ENCODE results near the gene CT83. TPM values are rescaled to one million over a fixed set of nuclear protein-coding genes. Genes with fewer than 3 reads are reported as not detected.

The CT83 gene
- total RNA-seq, 6 experiments from 2014 or later: not detected

GRCh38 chrX:116436358-116436816 lies 26.4 kb downstream of the CT83 start, which contains the start of gene SLC6A14:
Gene SLC6A14, plus strand, starts transcription at chrX:116436606. Its CDS starts 104 bp downstream, at chrX:116436710.
- Mint-ChIP-seq H3K27ac (no peak within 1 kb of the TSS), H3K36me3 (ENCODE audit: low read depth) (no peaks in the 10 kb centered on the region), H3K4me1 (ENCODE audit: low read depth) (no peaks in the 10 kb centered on the region), H3K4me3 (no peak within 1 kb of the TSS), H3K9me3 (peaks cover 17% of the 10 kb centered on the region; the same call in 1 of the 2 replicates), H3K27me3 (ENCODE audit: insufficient read depth) (no peaks in the 10 kb centered on the region)
- TF ChIP-seq CTCF (IDR thresholded peaks at IDR 0.05): no peak
- DNase-seq: no peak

- no peak for TF ChIP-seq CTCF (IDR thresholded peaks at IDR 0.05)
- H3K36me3 Mint-ChIP-seq (ENCODE audit: low read depth): no peaks in the 10 kb centered on the region
- no peak overlapping the region for H3K4me3 Mint-ChIP-seq
- H3K27me3 Mint-ChIP-seq (ENCODE audit: insufficient read depth): no peaks in the 10 kb centered on the region
- H3K27ac Mint-ChIP-seq: no peak overlapping the region
- no peaks in the 10 kb centered on the region for H3K4me1 Mint-ChIP-seq (ENCODE audit: low read depth)
- peaks cover 17% of the 10 kb centered on the region; the same call in 1 of the 2 replicates for H3K9me3 Mint-ChIP-seq
- DNase-seq: no peak
Measured at GRCh38 chrX:116435597-116435996, 27.2 kb downstream of the CT83 start.

- no peak for TF ChIP-seq CTCF (IDR thresholded peaks at IDR 0.05)
- no peaks in the 10 kb centered on the region for H3K4me1 Mint-ChIP-seq (ENCODE audit: low read depth)
Measured at GRCh38 chrX:116427978-116428377, 34.8 kb downstream of the CT83 start.

GRCh38 chrX:116417968-116418367 lies 44.8 kb downstream of the CT83 start:
- Mint-ChIP-seq H3K36me3 (ENCODE audit: low read depth) (no peaks in the 10 kb centered on the region), H3K27ac (no peak overlapping the region), H3K9me3 (no peaks in the 10 kb centered on the region), H3K27me3 (ENCODE audit: insufficient read depth) (no peaks in the 10 kb centered on the region), H3K4me1 (ENCODE audit: low read depth) (no peaks in the 10 kb centered on the region), H3K4me3 (no peak overlapping the region)
- DNase-seq: no peak
- TF ChIP-seq CTCF (IDR thresholded peaks at IDR 0.05): no peak

More at GRCh38 chrX:116427978-116428377, 34.8 kb downstream of the CT83 start:
- H3K36me3 Mint-ChIP-seq (ENCODE audit: low read depth): no peaks in the 10 kb centered on the region
- H3K27ac Mint-ChIP-seq: no peak overlapping the region
- no peak overlapping the region for H3K4me3 Mint-ChIP-seq
- DNase-seq: no peak
- no peaks in the 10 kb centered on the region; the same call in 1 of the 2 replicates for H3K9me3 Mint-ChIP-seq
- no peaks in the 10 kb centered on the region; the same call in 1 of the 2 replicates for H3K27me3 Mint-ChIP-seq (ENCODE audit: insufficient read depth)

GRCh38 chrX:116417214-116417613 lies 45.6 kb downstream of the CT83 start:
- Mint-ChIP-seq H3K4me1 (ENCODE audit: low read depth) (no peaks in the 10 kb centered on the region), H3K27ac (no peak overlapping the region), H3K4me3 (no peak overlapping the region), H3K9me3 (no peaks in the 10 kb centered on the region), H3K27me3 (ENCODE audit: insufficient read depth) (no peaks in the 10 kb centered on the region), H3K36me3 (ENCODE audit: low read depth) (no peaks in the 10 kb centered on the region)
- DNase-seq: no peak
- TF ChIP-seq CTCF (IDR thresholded peaks at IDR 0.05): no peak
